OCI-LY7 (cell line): ENCODE data around the gene FAAP100.

Experiments
- CTCF ChIP-seq: fragments of 200-600 bp; sonication (generic); conservative IDR thresholded peaks from 2 replicates; pipeline ENCODE4 v1.5.1; 2014; ENCODE audit warnings: mild to moderate bottlenecking, antibody characterized with exemption, low read length, moderate library complexity, mixed read lengths
- EZH2phosphoT487 ChIP-seq: fragments of 200-600 bp; sonication (generic); IDR thresholded peaks from 2 replicates; pipeline ENCODE4 v1.6.1; 2018; ENCODE audit warnings: low read depth, borderline replicate concordance, mild to moderate bottlenecking, mixed run types, antibody characterized with exemption, low read length, moderate library complexity, mixed read lengths

GRCh38 chr17:81543756-81544155, 8.4 kb downstream of the FAAP100 start:
- TF ChIP-seq CTCF (no peak), EZH2phosphoT487 (no peak)
